Right cardiac atrium (tissue), 5 donors: ENCODE measurements around the gene SULT1C3. TPM values are rescaled to one million over a fixed set of nuclear protein-coding genes. Genes with fewer than 3 reads are reported as not detected.

ENCODE experiments used
- ATAC-seq, 2 donors: fragments of 200-7000 bp; cut with Tn5 transposase; one replicate each; pipeline versions ENCODE4 v1.8.0 to v1.9.1; 2020; ENCODE audit warnings: moderate library complexity in 2 of 2, mild to moderate bottlenecking in 1 of 2
- DNase-seq, 3 donors: peaks; one replicate each; pipeline ENCODE4 v3.0.0-alpha.2; 2020
- H3K27ac ChIP-seq: one replicate; pipeline ENCODE4 v1.5.1; 2013; ENCODE audit warnings: mild to moderate bottlenecking, low read length, control low read depth, moderate library complexity
- H3K27me3 ChIP-seq: one replicate; pipeline ENCODE4 v1.6.1; 2013; ENCODE audit not compliant: control insufficient read depth, insufficient read depth
- H3K4me1 ChIP-seq: one replicate; pipeline ENCODE4 v1.6.1; 2013; ENCODE audit warnings: low read length; ENCODE audit not compliant: control insufficient read depth, insufficient read depth
- H3K4me3 ChIP-seq: one replicate; pipeline ENCODE4 v1.5.1; 2013; ENCODE audit warnings: low read length, control low read depth
- H3K9me3 ChIP-seq: one replicate; pipeline ENCODE4 v1.6.1; 2013; ENCODE audit warnings: low read length; ENCODE audit not compliant: control insufficient read depth
- WGBS: extraction: QIAGEN DNeasy Blood & Tissue Kit; methylation state at CpG from one replicate; pipeline ENCODE4 v1.1.7; 2013; 5-methylcytosine and 5-hydroxymethylcytosine counted together
- intact Hi-C, 4 donors: fragments of 100-400 bp; cut with DNase I; formaldehyde crosslinking; loops; one replicate each; pipeline versions ENCODE4 v1.11.0 to v1.14.0; 2022 to 2023
- polyA plus RNA-seq: library from polyadenylated mRNA; stranded (reverse); fragments of 200-250 nt; gene quantifications from one replicate; pipeline ENCODE4 v1.2.3, GENCODE V29; 2013
- total RNA-seq, 4 donors: library from RNA; stranded (reverse); fragmentation: NEBNext Ultra II Directional; extraction: Animal tissue kit (Norgen Biotek cat#: 25700); gene quantifications; one replicate each; pipeline ENCODE4 v1.2.1, GENCODE V29; 2021
- donor health status: healthy with polysubstance abuse.
- donor health status: DM: no; HTN: yes; CAD: no.
- donor health status: DM: no; HTN: no; CAD: no.
- donor health status: DM: no; HTN: yes; CAD: no; lungs with severe emphysema.
- donor health status: DM: yes; HTN: yes; CAD: no.

Gene SULT1C3
- total and polyA plus RNA-seq, 5 donors = not detected

GRCh38 chr2:108301558-108301957, 61.8 kb downstream of the SULT1C3 start:
- Histone ChIP-seq H3K9me3 (no peaks in the 10 kb centered on the region), H3K4me1 (no peaks in the 10 kb centered on the region), H3K27me3 (no peaks in the 10 kb centered on the region), H3K4me3 (no peak overlapping the region), H3K27ac (no peak overlapping the region)
- DNase-seq = no peak
- ATAC-seq = no peak
- intact Hi-C loops = no loop called here
- WGBS = 91% methylated on average over 7 of the region's 7 CpGs

GRCh38 chr2:108304975-108305374, 65.2 kb downstream of the SULT1C3 start:
- ATAC-seq (no peak), DNase-seq (no peak)
- Histone ChIP-seq H3K9me3 (no peaks in the 10 kb centered on the region), H3K4me3 (no peak overlapping the region), H3K27me3 (no peaks in the 10 kb centered on the region), H3K4me1 (no peaks in the 10 kb centered on the region), H3K27ac (no peak overlapping the region)
- intact Hi-C loops = no loop called here
- 68% methylated on average over 2 of the region's 2 CpGs for WGBS

- intact Hi-C loops = no loop called here
- no peak overlapping the region for H3K27ac ChIP-seq
Observed at GRCh38 chr2:108305901-108306300, 66.1 kb downstream of the SULT1C3 start.

GRCh38 chr2:108309903-108310302, 70.1 kb downstream of the SULT1C3 start:
- no peaks in the 10 kb centered on the region for H3K4me1 ChIP-seq
- no peak for ATAC-seq
- no peaks in the 10 kb centered on the region for H3K27me3 ChIP-seq
- no peak overlapping the region for H3K27ac ChIP-seq
- no peak for DNase-seq
- no peaks in the 10 kb centered on the region for H3K9me3 ChIP-seq
- H3K4me3 ChIP-seq = no peak overlapping the region
- intact Hi-C loops = no loop called here

More at GRCh38 chr2:108305901-108306300, 66.1 kb downstream of the SULT1C3 start:
- 88% methylated on average over 2 of the region's 2 CpGs for WGBS
- Histone ChIP-seq H3K4me1 (no peaks in the 10 kb centered on the region), H3K27me3 (no peaks in the 10 kb centered on the region), H3K9me3 (no peaks in the 10 kb centered on the region), H3K4me3 (no peak overlapping the region)
- no peak for DNase-seq
- no peak for ATAC-seq

Other genes with a start within 250 kb of the SULT1C3 start
- 1 to 10 TPM in 1 of 4 donors, under 1 TPM in 3; 0.20 to 2.4 (median 0.83) TPM for gene SULT1C2, start 48.9 kb downstream of the SULT1C3 start, total RNA-seq
- gene SULT1C2, start 48.9 kb downstream of the SULT1C3 start, polyA plus RNA-seq = 0.27 TPM
- gene SULT1C4, start 138.0 kb downstream of the SULT1C3 start, total RNA-seq = 10 to 100 TPM in 3 of 4 donors, 1 to 10 TPM in 1; 7.1 to 23.6 (median 13.9) TPM
- 5.2 TPM for gene SULT1C4, start 138.0 kb downstream of the SULT1C3 start, polyA plus RNA-seq
- gene GCC2, start 209.2 kb downstream of the SULT1C3 start, total RNA-seq = 10 to 100 TPM; 22.8 to 32.5 (median 26.1) TPM
- gene GCC2, start 209.2 kb downstream of the SULT1C3 start, polyA plus RNA-seq = 6.5 TPM